ENCODE data around the gene KLHL22. TPM values are rescaled to one million over a fixed set of nuclear protein-coding genes. Genes with fewer than 3 reads are reported as not detected.

The KLHL22 gene
- total and polyA plus RNA-seq, 2 of the 8 experiments (the other 6 are each of a cell fraction or from before 2014, with no cell fraction given): 9.4 to 16.2 TPM

DNA sequence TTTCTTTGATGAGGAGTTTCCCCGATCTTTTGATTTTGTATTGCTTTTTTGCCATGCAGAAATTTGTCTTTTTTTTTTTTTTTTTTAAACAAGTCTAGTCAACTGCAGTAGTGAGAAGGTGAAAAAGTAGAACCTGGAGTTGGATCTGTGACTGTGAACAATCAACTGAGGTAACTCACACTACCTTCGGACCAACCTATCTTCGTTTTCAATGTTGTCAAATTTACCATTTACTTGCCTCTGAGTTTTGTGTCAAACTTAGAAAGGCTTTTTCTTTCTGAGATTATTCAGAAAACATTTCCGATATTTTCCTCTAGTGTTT is 20.5 kb downstream of the KLHL22 start (continued):
- TF ChIP-seq KDM4A (IDR thresholded peaks at IDR 0.05; ENCODE audit: low read depth, low read length, severe bottlenecking): no peak
- TF ChIP-seq RFX5 (IDR thresholded peaks at IDR 0.05; ENCODE audit: borderline replicate concordance, low read depth, low read length): no peak
- TF ChIP-seq SIRT6 (IDR thresholded peaks at IDR 0.05; ENCODE audit: low read length): no peak
- TF ChIP-seq TCF12 (IDR thresholded peaks at IDR 0.05; ENCODE audit: low read depth, low read length): no peak

All from H1 (cell line).